ENCODE results near the gene DARS2. TPM values are rescaled to one million over a fixed set of nuclear protein-coding genes. Genes with fewer than 3 reads are reported as not detected.
A peak's percentile ranks its signal among the peaks of the same experiment; 100 is the strongest.
"Not testable (repeated sequence)": the region's sequence is repeated elsewhere in the genome, so short reads cannot be mapped to it uniquely, and the experiment has no call there.

Gene DARS2
- total RNA-seq, 4 donors from 2014 or later = 5.4 to 8.2 (median 7.1) TPM

DNA sequence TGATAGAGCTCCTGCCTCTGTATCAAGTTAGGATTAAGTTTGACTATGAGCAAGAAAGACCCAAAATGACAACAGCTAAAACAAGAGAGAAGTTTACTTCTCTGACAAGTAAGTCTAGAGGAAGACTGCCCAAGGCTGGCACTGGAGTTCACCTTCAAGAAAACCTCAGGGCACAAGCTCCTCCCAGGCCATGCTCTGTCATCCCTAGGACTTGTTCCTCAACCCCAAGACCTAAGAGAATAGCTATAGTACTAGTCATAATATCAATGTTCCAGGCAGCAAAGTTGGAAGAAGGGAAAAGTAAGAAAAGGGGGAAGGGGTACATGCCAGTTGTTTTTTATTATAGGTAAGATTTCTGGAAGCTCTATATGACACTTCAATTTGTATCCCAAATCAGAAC, 26.4 kb upstream of the DARS2 start:
- TF ChIP-seq POLR2A (IDR thresholded peaks at IDR 0.05) = no peak
- TF ChIP-seq, protein P1, sequence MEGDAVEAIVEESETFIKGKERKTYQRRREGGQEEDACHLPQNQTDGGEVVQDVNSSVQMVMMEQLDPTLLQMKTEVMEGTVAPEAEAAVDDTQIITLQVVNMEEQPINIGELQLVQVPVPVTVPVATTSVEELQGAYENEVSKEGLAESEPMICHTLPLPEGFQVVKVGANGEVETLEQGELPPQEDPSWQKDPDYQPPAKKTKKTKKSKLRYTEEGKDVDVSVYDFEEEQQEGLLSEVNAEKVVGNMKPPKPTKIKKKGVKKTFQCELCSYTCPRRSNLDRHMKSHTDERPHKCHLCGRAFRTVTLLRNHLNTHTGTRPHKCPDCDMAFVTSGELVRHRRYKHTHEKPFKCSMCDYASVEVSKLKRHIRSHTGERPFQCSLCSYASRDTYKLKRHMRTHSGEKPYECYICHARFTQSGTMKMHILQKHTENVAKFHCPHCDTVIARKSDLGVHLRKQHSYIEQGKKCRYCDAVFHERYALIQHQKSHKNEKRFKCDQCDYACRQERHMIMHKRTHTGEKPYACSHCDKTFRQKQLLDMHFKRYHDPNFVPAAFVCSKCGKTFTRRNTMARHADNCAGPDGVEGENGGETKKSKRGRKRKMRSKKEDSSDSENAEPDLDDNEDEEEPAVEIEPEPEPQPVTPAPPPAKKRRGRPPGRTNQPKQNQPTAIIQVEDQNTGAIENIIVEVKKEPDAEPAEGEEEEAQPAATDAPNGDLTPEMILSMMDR (IDR thresholded peaks at IDR 0.05) = no peak
- intact Hi-C loops (cut with DNase I; ENCODE audit: low total_unique reads) = no loop called here
- H3K4me3 ChIP-seq (ENCODE audit: low read depth, poor library complexity, severe bottlenecking) = no peak overlapping the region
- DNase-seq (ENCODE audit: low spot score in 2 of 2) = no peak

DNA sequence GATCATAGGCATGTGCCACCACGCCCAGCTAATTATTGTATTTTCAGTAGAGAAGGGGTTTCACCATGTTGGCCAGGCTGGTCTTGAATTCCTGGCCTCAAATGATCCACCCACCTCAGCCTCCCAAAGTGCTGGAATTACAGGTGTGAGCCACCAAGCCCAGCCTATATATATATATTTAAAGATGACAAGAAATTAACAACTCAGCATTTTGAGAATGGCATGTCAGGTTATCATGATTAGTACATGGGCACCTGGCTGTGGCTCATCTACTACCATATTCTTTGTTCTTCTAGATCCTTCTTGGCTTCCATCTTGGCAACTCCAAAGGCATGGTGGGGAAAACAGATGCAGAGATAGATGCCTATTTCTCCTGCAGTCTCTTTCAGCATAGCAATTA, 24.5 kb upstream of the DARS2 start:
- WGBS, 2 donors = 95 to 100% methylated on average over 1 of the region's 1 CpG
- DNase-seq (ENCODE audit: low spot score in 2 of 2); H3K4me3 ChIP-seq (ENCODE audit: low read depth, poor library complexity, severe bottlenecking); intact Hi-C loops (cut with DNase I; ENCODE audit: low total_unique reads): not testable (repeated sequence)

- H3K4me3 ChIP-seq (ENCODE audit: low read depth, poor library complexity, severe bottlenecking) = no peak overlapping the region
- TF ChIP-seq, protein P1 (IDR thresholded peaks at IDR 0.05) = no peak
- TF ChIP-seq POLR2A (IDR thresholded peaks at IDR 0.05) = no peak
- 94% methylated on average over 2 of the region's 2 CpGs for WGBS, 2 donors
- no peak for DNase-seq (ENCODE audit: low spot score in 2 of 2)
- intact Hi-C loops (cut with DNase I; ENCODE audit: low total_unique reads) = no loop called here
Measured at GRCh38 chr1:173802961-173803360, 21.5 kb upstream of the DARS2 start.

DNA sequence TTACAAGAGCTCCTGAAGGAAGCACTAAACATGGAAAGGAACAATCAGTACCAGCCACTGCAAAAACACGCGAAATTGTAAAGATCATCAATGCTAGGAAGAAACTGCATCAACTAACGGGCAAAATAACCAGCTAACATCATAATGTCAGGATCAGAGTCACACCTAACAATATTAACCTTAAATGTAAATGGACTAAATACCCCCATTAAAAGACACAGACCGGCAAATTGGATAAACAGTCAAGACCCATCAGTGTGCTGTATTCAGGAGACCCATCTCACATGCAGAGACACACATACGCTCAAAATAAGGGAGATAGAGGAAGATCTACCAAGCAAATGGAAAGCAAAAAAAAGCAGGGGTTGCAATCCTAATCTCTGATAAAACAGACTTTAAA, 10.8 kb upstream of the DARS2 start:
- DNase-seq (ENCODE audit: low spot score in 2 of 2); H3K4me3 ChIP-seq (ENCODE audit: low read depth, poor library complexity, severe bottlenecking); intact Hi-C loops (cut with DNase I; ENCODE audit: low total_unique reads): not testable (repeated sequence)
- 95 to 98% methylated on average over 5 of the region's 5 CpGs for WGBS, 2 donors

GRCh38 chr1:173818459-173818858, 6.0 kb upstream of the DARS2 start:
- DNase-seq (ENCODE audit: low spot score in 2 of 2) = no peak
- TF ChIP-seq, protein P1 (IDR thresholded peaks at IDR 0.05) = no peak
- TF ChIP-seq POLR2A (IDR thresholded peaks at IDR 0.05) = no peak
- H3K4me3 ChIP-seq (ENCODE audit: low read depth, poor library complexity, severe bottlenecking) = no peak overlapping the region
- intact Hi-C loops (cut with DNase I; ENCODE audit: low total_unique reads) = no loop called here
- 97% methylated on average over 1 of the region's 1 CpG for WGBS, 2 donors

- TF ChIP-seq, protein P1 (IDR thresholded peaks at IDR 0.05) = no peak
- no peak for TF ChIP-seq POLR2A (IDR thresholded peaks at IDR 0.05)
- DNase-seq (ENCODE audit: low spot score in 2 of 2) = no peak
- WGBS, 2 donors = 92 to 95% methylated on average over 4 of the region's 4 CpGs
- H3K4me3 ChIP-seq (ENCODE audit: low read depth, poor library complexity, severe bottlenecking) = no peak overlapping the region
- intact Hi-C loops (cut with DNase I; ENCODE audit: low total_unique reads) = no loop called here
Measured at GRCh38 chr1:173821680-173822079, 2.8 kb upstream of the DARS2 start.

GRCh38 chr1:173823781-173824314, 625 bp upstream of the DARS2 start:
- intact Hi-C loops (cut with DNase I; ENCODE audit: low total_unique reads) = no loop called here
- 0 to 1% methylated on average over 25 of the region's 25 CpGs for WGBS, 2 donors
- H3K4me3 ChIP-seq (ENCODE audit: low read depth, poor library complexity, severe bottlenecking) = peak overlapping the region; percentile 59
- TF ChIP-seq POLR2A (IDR thresholded peaks at IDR 0.05) = no peak
- TF ChIP-seq, protein P1 (IDR thresholded peaks at IDR 0.05) = no peak
- DNase-seq (ENCODE audit: low spot score in 2 of 2) = no peak
